Activated naive CD4-positive, alpha-beta T cell treated with anti-CD3 and anti-CD28 coated beads for 36 hours (primary cell): ENCODE data around the gene PITPNB. TPM values are rescaled to one million over a fixed set of nuclear protein-coding genes. Genes with fewer than 3 reads are reported as not detected.
A peak's percentile ranks its signal among the peaks of the same experiment; 100 is the strongest.

Experiments used
- CTCF ChIA-PET: fragments of 350-600 bp; sonication (Branson Sonifier 250); formaldehyde crosslinking; loops from one replicate; lab custom pipeline; 2021; ENCODE audit warnings: antibody characterized with exemption; lab: Charles Lee
- DNase-seq: peaks from one replicate; pipeline ENCODE4 v3.0.0-alpha.2; 2020
- H3K27ac Mint-ChIP-seq: one replicate; pipeline ENCODE4 v1.8.0; 2021; ENCODE audit warnings: mild to moderate bottlenecking, mixed read lengths
- H3K27me3 Mint-ChIP-seq: one replicate; pipeline ENCODE4 v1.8.0; 2021; ENCODE audit warnings: low read depth, mixed read lengths
- H3K36me3 Mint-ChIP-seq: one replicate; pipeline ENCODE4 v1.8.0; 2021; ENCODE audit warnings: low read depth, mixed read lengths
- H3K4me1 Mint-ChIP-seq: one replicate; pipeline ENCODE4 v1.8.0; 2021; ENCODE audit warnings: low read depth, mixed read lengths
- H3K4me3 Mint-ChIP-seq: one replicate; pipeline ENCODE4 v1.8.0; 2021; ENCODE audit warnings: mild to moderate bottlenecking, moderate library complexity, mixed read lengths
- H3K9me3 Mint-ChIP-seq: one replicate; pipeline ENCODE4 v1.8.0; 2021; ENCODE audit warnings: mixed read lengths
- intact Hi-C: fragments of 100-400 bp; cut with micrococcal nuclease; formaldehyde crosslinking; loops from one replicate; pipeline ENCODE4 v1.15.1; 2023
- total RNA-seq, 2 experiments: library from RNA; stranded (reverse); gene quantifications; one replicate each; pipeline ENCODE4 v1.2.3, GENCODE V29; 2021

PITPNB gene
- total RNA-seq, 2 experiments from 2014 or later, result 76.4 to 78.7 TPM

- H3K4me1 Mint-ChIP-seq, result peaks cover 10% of the 10 kb centered on the region
- peaks cover 11% of the 10 kb centered on the region for H3K36me3 Mint-ChIP-seq
- H3K27me3 Mint-ChIP-seq, result no peaks in the 10 kb centered on the region
- intact Hi-C loops, result no loop called here
- H3K4me3 Mint-ChIP-seq, result no peak overlapping the region
- no peak overlapping the region for H3K27ac Mint-ChIP-seq
- DNase-seq, result no peak
- CTCF ChIA-PET, result no interaction called here
- peaks cover 13% of the 10 kb centered on the region for H3K9me3 Mint-ChIP-seq
Measured at GRCh38 chr22:27834364-27835185, 84.5 kb downstream of the PITPNB start.

GRCh38 chr22:27833803-27834202, 85.3 kb downstream of the PITPNB start:
- H3K4me3 Mint-ChIP-seq, result no peak overlapping the region
- H3K9me3 Mint-ChIP-seq, result peaks cover 12% of the 10 kb centered on the region
- H3K36me3 Mint-ChIP-seq, result peaks cover 8% of the 10 kb centered on the region
- intact Hi-C loops, result no loop called here
- H3K27me3 Mint-ChIP-seq, result no peaks in the 10 kb centered on the region
- CTCF ChIA-PET, result no interaction called here
- DNase-seq, result no peak
- peaks cover 10% of the 10 kb centered on the region for H3K4me1 Mint-ChIP-seq
- no peak overlapping the region for H3K27ac Mint-ChIP-seq

GRCh38 chr22:27832606-27833005, 86.5 kb downstream of the PITPNB start:
- no peak overlapping the region for H3K27ac Mint-ChIP-seq
- CTCF ChIA-PET, result no interaction called here
- no peaks in the 10 kb centered on the region for H3K27me3 Mint-ChIP-seq
- no peak overlapping the region for H3K4me3 Mint-ChIP-seq
- intact Hi-C loops, result no loop called here
- DNase-seq, result no peak
- H3K4me1 Mint-ChIP-seq, result peaks cover 10% of the 10 kb centered on the region
- H3K36me3 Mint-ChIP-seq, result peaks cover 3% of the 10 kb centered on the region
- peaks cover 4% of the 10 kb centered on the region for H3K9me3 Mint-ChIP-seq

GRCh38 chr22:27829620-27830019, 89.4 kb downstream of the PITPNB start:
- H3K36me3 Mint-ChIP-seq, result peaks cover 5% of the 10 kb centered on the region
- intact Hi-C loops, result no loop called here
- no peaks in the 10 kb centered on the region for H3K27me3 Mint-ChIP-seq

GRCh38 chr22:27827604-27828587, 91.2 kb downstream of the PITPNB start:
- H3K36me3 Mint-ChIP-seq, result peaks cover 5% of the 10 kb centered on the region
- no peaks in the 10 kb centered on the region for H3K9me3 Mint-ChIP-seq
- H3K27ac Mint-ChIP-seq, result no peak overlapping the region
- H3K4me1 Mint-ChIP-seq, result peaks cover 10% of the 10 kb centered on the region
- CTCF ChIA-PET, result interaction anchor here (0.6 to 0.7 kb wide), 2 partner anchors 233 to 1068 kb away, joined by 3 to 5 read pairs; no protein-coding TSS in a partner anchor
- no peak for DNase-seq
- H3K27me3 Mint-ChIP-seq, result no peaks in the 10 kb centered on the region
- no peak overlapping the region for H3K4me3 Mint-ChIP-seq
- intact Hi-C loops, result no loop called here

More at GRCh38 chr22:27829620-27830019, 89.4 kb downstream of the PITPNB start:
- CTCF ChIA-PET, result no interaction called here
- DNase-seq, result no peak
- Mint-ChIP-seq H3K9me3 (no peaks in the 10 kb centered on the region), H3K4me1 (peaks cover 10% of the 10 kb centered on the region), H3K4me3 (no peak overlapping the region), H3K27ac (no peak overlapping the region)

GRCh38 chr22:27825174-27825573, 93.9 kb downstream of the PITPNB start:
- Mint-ChIP-seq H3K4me1 (no peaks in the 10 kb centered on the region), H3K27me3 (no peaks in the 10 kb centered on the region), H3K9me3 (no peaks in the 10 kb centered on the region), H3K36me3 (peaks cover 5% of the 10 kb centered on the region), H3K4me3 (no peak overlapping the region), H3K27ac (no peak overlapping the region)
- CTCF ChIA-PET, result no interaction called here
- intact Hi-C loops, result no loop called here
- DNase-seq, result peak; percentile 40

- no peak for DNase-seq
- intact Hi-C loops, result no loop called here
- Mint-ChIP-seq H3K36me3 (peaks cover 5% of the 10 kb centered on the region), H3K27ac (no peak overlapping the region), H3K9me3 (no peaks in the 10 kb centered on the region), H3K4me1 (no peaks in the 10 kb centered on the region), H3K4me3 (no peak overlapping the region), H3K27me3 (no peaks in the 10 kb centered on the region)
- CTCF ChIA-PET, result no interaction called here
Measured at GRCh38 chr22:27823221-27823620, 95.8 kb downstream of the PITPNB start.

GRCh38 chr22:27820896-27821866, 97.9 kb downstream of the PITPNB start:
- intact Hi-C loops, result no loop called here
- Mint-ChIP-seq H3K9me3 (no peaks in the 10 kb centered on the region), H3K4me3 (no peak overlapping the region), H3K27me3 (no peaks in the 10 kb centered on the region), H3K27ac (no peak overlapping the region), H3K4me1 (no peaks in the 10 kb centered on the region), H3K36me3 (peaks cover 5% of the 10 kb centered on the region)
- CTCF ChIA-PET, result no interaction called here
- no peak for DNase-seq

- no peak for DNase-seq
- Mint-ChIP-seq H3K27ac (no peak overlapping the region), H3K9me3 (no peaks in the 10 kb centered on the region), H3K4me3 (no peak overlapping the region), H3K36me3 (no peaks in the 10 kb centered on the region), H3K4me1 (no peaks in the 10 kb centered on the region), H3K27me3 (no peaks in the 10 kb centered on the region)
- CTCF ChIA-PET, result interaction anchor here (0.8 kb wide), 1 partner anchor 15 kb away, joined by 3 read pairs; no protein-coding TSS in a partner anchor
- intact Hi-C loops, result no loop called here
Measured at GRCh38 chr22:27816552-27816951, 102.5 kb downstream of the PITPNB start.

- CTCF ChIA-PET, result no interaction called here
Measured at GRCh38 chr22:27815826-27816530, 103.1 kb downstream of the PITPNB start.

GRCh38 chr22:27814993-27815392, 104.1 kb downstream of the PITPNB start:
- H3K4me1 Mint-ChIP-seq, result no peaks in the 10 kb centered on the region
- H3K4me3 Mint-ChIP-seq, result no peak overlapping the region
- CTCF ChIA-PET, result interaction anchor here (1.2 kb wide), 1 partner anchor 9 kb away, joined by 4 read pairs; no protein-coding TSS in a partner anchor
- no peak overlapping the region for H3K27ac Mint-ChIP-seq
- DNase-seq, result no peak
- intact Hi-C loops, result no loop called here
- H3K9me3 Mint-ChIP-seq, result no peaks in the 10 kb centered on the region
- H3K36me3 Mint-ChIP-seq, result no peaks in the 10 kb centered on the region
- H3K27me3 Mint-ChIP-seq, result no peaks in the 10 kb centered on the region

More at GRCh38 chr22:27815826-27816530, 103.1 kb downstream of the PITPNB start:
- DNase-seq, result no peak
- Mint-ChIP-seq H3K36me3 (no peaks in the 10 kb centered on the region), H3K27me3 (no peaks in the 10 kb centered on the region), H3K4me1 (no peaks in the 10 kb centered on the region), H3K4me3 (no peak overlapping the region), H3K27ac (no peak overlapping the region), H3K9me3 (no peaks in the 10 kb centered on the region)
- intact Hi-C loops, result no loop called here
